ENCODE results near the gene TMEM235.

Gene TMEM235

GRCh38 chr17:78210111-78210510, 21.3 kb upstream of the TMEM235 start:
- Histone ChIP-seq H3K9me3 (ENCODE audit: insufficient read depth, low read length) (no peaks in the 10 kb centered on the region), H3K4me2 (ENCODE audit: low read length) (no peak overlapping the region), H3K27ac (ENCODE audit: low read length) (no peak overlapping the region), H3K9ac (ENCODE audit: low read length) (no peak overlapping the region), H3K4me1 (ENCODE audit: low read length) (peaks cover 5% of the 10 kb centered on the region), H3K79me2 (ENCODE audit: low read length) (peaks cover 11% of the 10 kb centered on the region), H3K36me3 (replicated peaks; ENCODE audit: low read depth, low read length) (peaks cover 8% of the 10 kb centered on the region), H3K27me3 (ENCODE audit: low read depth, low read length) (no peaks in the 10 kb centered on the region), H4K20me1 (ENCODE audit: insufficient read depth, low read length) (no peaks in the 10 kb centered on the region), H2AFZ (ENCODE audit: low read depth, low read length) (no peak overlapping the region), H3K4me3 (ENCODE audit: low read length) (no peak overlapping the region)
- TF ChIP-seq CTCF (IDR thresholded peaks at IDR 0.05; ENCODE audit: low read depth, low read length) (no peak), EZH2phosphoT487 (IDR thresholded peaks at IDR 0.05; ENCODE audit: low read depth) (no peak)

- no peaks in the 10 kb centered on the region for H4K20me1 ChIP-seq (ENCODE audit: insufficient read depth, low read length)
- H3K9ac ChIP-seq (ENCODE audit: low read length) = no peak overlapping the region
- H2AFZ ChIP-seq (ENCODE audit: low read depth, low read length) = no peak overlapping the region
- H3K4me1 ChIP-seq (ENCODE audit: low read length) = peaks cover 11% of the 10 kb centered on the region
- peaks cover 8% of the 10 kb centered on the region for H3K36me3 ChIP-seq (replicated peaks; ENCODE audit: low read depth, low read length)
- H3K27ac ChIP-seq (ENCODE audit: low read length) = no peak overlapping the region
- no peak overlapping the region for H3K4me3 ChIP-seq (ENCODE audit: low read length)
- H3K27me3 ChIP-seq (ENCODE audit: low read depth, low read length) = no peaks in the 10 kb centered on the region
- no peak for TF ChIP-seq EZH2phosphoT487 (IDR thresholded peaks at IDR 0.05; ENCODE audit: low read depth)
- TF ChIP-seq CTCF (IDR thresholded peaks at IDR 0.05; ENCODE audit: low read depth, low read length) = no peak
- no peak overlapping the region for H3K4me2 ChIP-seq (ENCODE audit: low read length)
- no peaks in the 10 kb centered on the region for H3K9me3 ChIP-seq (ENCODE audit: insufficient read depth, low read length)
- peaks cover 19% of the 10 kb centered on the region for H3K79me2 ChIP-seq (ENCODE audit: low read length)
These were observed 20.4 kb upstream of the TMEM235 start for GRCh38 chr17:78211032-78211431.

- Histone ChIP-seq H3K4me2 (ENCODE audit: low read length) (peak within 1 kb of the TSS; percentile 90), H3K4me1 (ENCODE audit: low read length) (peaks cover 11% of the 10 kb centered on the region), H3K27me3 (ENCODE audit: low read depth, low read length) (no peaks in the 10 kb centered on the region), H3K9ac (ENCODE audit: low read length) (peak within 1 kb of the TSS; percentile 96), H3K27ac (ENCODE audit: low read length) (peak within 1 kb of the TSS; percentile 61), H3K79me2 (ENCODE audit: low read length) (peaks cover 27% of the 10 kb centered on the region), H3K36me3 (replicated peaks; ENCODE audit: low read depth, low read length) (peaks cover 18% of the 10 kb centered on the region), H2AFZ (ENCODE audit: low read depth, low read length) (peak within 1 kb of the TSS; percentile 94; the same call in 1 of the 2 replicates), H3K4me3 (ENCODE audit: low read length) (peak within 1 kb of the TSS; percentile 94), H4K20me1 (ENCODE audit: insufficient read depth, low read length) (no peaks in the 10 kb centered on the region), H3K9me3 (ENCODE audit: insufficient read depth, low read length) (no peaks in the 10 kb centered on the region)
- TF ChIP-seq EZH2phosphoT487 (IDR thresholded peaks at IDR 0.05; ENCODE audit: low read depth) = no peak
- TF ChIP-seq CTCF (IDR thresholded peaks at IDR 0.05; ENCODE audit: low read depth, low read length) = no peak
These were observed 17.3 kb upstream of the TMEM235 start, which contains the start of gene BIRC5 for GRCh38 chr17:78214016-78214705. Gene BIRC5, plus strand, starts transcription at chr17:78214253. Its CDS starts 64 bp downstream, at chr17:78214317.

- peaks cover 11% of the 10 kb centered on the region for H3K4me1 ChIP-seq (ENCODE audit: low read length)
- TF ChIP-seq EZH2phosphoT487 (IDR thresholded peaks at IDR 0.05; ENCODE audit: low read depth) (no peak), CTCF (IDR thresholded peaks at IDR 0.05; ENCODE audit: low read depth, low read length) (no peak)
- H2AFZ ChIP-seq (ENCODE audit: low read depth, low read length) = peak overlapping the region; percentile 36; the same call in 1 of the 2 replicates
- H3K9ac ChIP-seq (ENCODE audit: low read length) = peak overlapping the region; percentile 96
- H3K4me2 ChIP-seq (ENCODE audit: low read length) = peak overlapping the region; percentile 90
- H3K79me2 ChIP-seq (ENCODE audit: low read length) = peaks cover 27% of the 10 kb centered on the region
- peaks cover 22% of the 10 kb centered on the region for H3K36me3 ChIP-seq (replicated peaks; ENCODE audit: low read depth, low read length)
- peak overlapping the region; percentile 94 for H3K4me3 ChIP-seq (ENCODE audit: low read length)
- H3K9me3 ChIP-seq (ENCODE audit: insufficient read depth, low read length) = no peaks in the 10 kb centered on the region
- peak overlapping the region; percentile 61 for H3K27ac ChIP-seq (ENCODE audit: low read length)
- no peaks in the 10 kb centered on the region for H4K20me1 ChIP-seq (ENCODE audit: insufficient read depth, low read length)
- H3K27me3 ChIP-seq (ENCODE audit: low read depth, low read length) = no peaks in the 10 kb centered on the region
These were observed 16.7 kb upstream of the TMEM235 start for GRCh38 chr17:78214706-78215061.
